Measurements from ENCODE around the gene PROC. TPM values are rescaled to one million over a fixed set of nuclear protein-coding genes. Genes with fewer than 3 reads are reported as not detected.

The PROC gene
- total RNA-seq, 5 donors from 2014 or later (not counting 1 experiment from before 2014, with no cell fraction given) = 0.20 to 0.76 (median 0.49) TPM; not detected in 2

DNA sequence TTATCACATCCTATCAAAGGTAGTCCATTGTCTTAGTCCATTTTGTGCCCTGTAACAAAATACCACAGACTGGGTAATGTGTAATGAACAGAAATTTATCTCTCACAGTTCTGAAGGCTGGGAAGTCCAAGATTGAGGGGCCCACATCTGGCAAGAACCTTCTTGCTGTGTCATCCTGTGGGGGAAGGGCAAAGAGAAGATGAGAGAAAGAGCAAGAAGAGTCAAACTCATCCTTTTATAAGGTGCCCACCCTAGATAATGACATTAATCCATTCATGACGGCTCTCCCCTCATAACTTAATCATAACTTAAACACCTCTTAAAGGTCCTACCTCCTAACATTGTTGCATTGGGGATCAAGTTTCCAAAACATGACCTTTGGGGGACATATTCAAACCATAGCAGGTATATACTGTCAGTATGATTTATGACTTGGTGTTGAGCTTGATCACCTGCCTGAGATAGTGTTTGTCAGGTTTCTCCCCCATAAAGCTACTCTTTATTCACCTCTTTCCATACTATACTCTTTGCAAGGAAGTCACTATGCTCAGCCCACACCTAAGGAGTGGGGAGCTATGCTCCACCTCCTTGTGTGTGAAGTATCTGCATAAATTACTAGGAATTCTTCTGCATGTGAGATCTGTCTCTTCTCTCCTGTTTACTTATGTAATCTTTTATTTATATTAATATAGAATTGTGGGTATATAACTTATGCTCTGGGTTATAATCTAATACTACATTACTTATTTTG lies 25.2 kb upstream of the PROC start:
- DNase-seq (no peak), ATAC-seq (replicated peaks in 1 of 4) (no peak)
- Histone ChIP-seq H3K36me3 (ENCODE audit: control insufficient read depth in 2 of 2, extremely low read depth in 1 of 2, insufficient read depth in 1 of 2, low read length in 1 of 2) (no peaks in the 10 kb centered on the region), H3K4me3 (ENCODE audit: control insufficient read depth in 1 of 2, extremely low read depth in 1 of 2, low read length in 1 of 2) (no peak overlapping the region), H3K27me3 (replicated peaks in 1 of 2; ENCODE audit: control insufficient read depth in 2 of 2, extremely low read depth in 1 of 2, insufficient read depth in 2 of 2, low read length in 1 of 2) (peaks cover 0 to 5% of the 10 kb centered on the region in 2 experiments), H3K4me1 (ENCODE audit: control insufficient read depth in 1 of 2, extremely low read depth in 1 of 2, insufficient read depth in 2 of 2, low read length in 2 of 2) (peaks cover 11 to 22% of the 10 kb centered on the region in 2 experiments), H3K9me3 (no peaks in the 10 kb centered on the region), H3K27ac (ENCODE audit: low read length) (no peak overlapping the region)
- Mint-ChIP-seq H3K36me3 (peaks cover 18% of the 10 kb centered on the region), H3K9me3 (no peaks in the 10 kb centered on the region), H3K4me1 (peaks cover 30 to 37% (median 30%) of the 10 kb centered on the region in 3 donors), H3K27ac (no peak overlapping the region), H3K27me3 (no peaks in the 10 kb centered on the region), H3K4me3 (no peak overlapping the region)
- WGBS (ENCODE audit: insufficient coverage) = 100% methylated on average over 1 of the region's 1 CpG
- ChIA-PET POLR2A (interaction anchor here in 1 of 2 donors (0.6 kb wide), 1 partner anchor 74 kb away, joined by 3 read pairs; no protein-coding TSS in a partner anchor), CTCF (no interaction called here)

DNA sequence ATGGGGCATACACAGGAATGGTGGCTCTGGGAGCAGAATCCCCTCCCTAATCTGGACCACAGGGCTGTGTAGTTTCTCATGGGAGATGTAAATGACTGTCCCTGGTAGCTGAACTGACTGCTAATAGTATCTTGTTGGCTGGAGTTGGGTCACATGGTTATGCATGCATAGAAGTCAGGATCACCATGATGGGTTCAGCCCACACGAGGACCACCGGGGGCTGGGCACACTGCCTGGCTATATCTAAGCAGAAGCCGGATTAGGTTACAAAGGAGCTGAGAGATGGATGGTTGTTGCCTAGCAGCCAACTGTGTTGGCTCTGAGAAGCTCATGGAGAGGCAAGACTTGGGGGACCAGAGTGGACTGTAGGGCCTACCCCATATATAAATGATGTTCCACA lies 23.7 kb upstream of the PROC start:
- Mint-ChIP-seq H3K9me3 (no peaks in the 10 kb centered on the region), H3K4me3 (no peak overlapping the region), H3K27ac (no peak overlapping the region), H3K4me1 (peaks cover 15 to 27% (median 19%) of the 10 kb centered on the region in 3 donors), H3K27me3 (no peaks in the 10 kb centered on the region), H3K36me3 (peaks cover 18% of the 10 kb centered on the region)
- no peak for ATAC-seq (replicated peaks in 1 of 4)
- Histone ChIP-seq H3K27ac (ENCODE audit: low read length) (no peak overlapping the region), H3K4me3 (ENCODE audit: control insufficient read depth in 1 of 2, extremely low read depth in 1 of 2, low read length in 1 of 2) (no peak overlapping the region), H3K4me1 (ENCODE audit: control insufficient read depth in 1 of 2, extremely low read depth in 1 of 2, insufficient read depth in 2 of 2, low read length in 2 of 2) (peaks cover 6 to 9% of the 10 kb centered on the region in 2 experiments), H3K9me3 (no peaks in the 10 kb centered on the region), H3K36me3 (ENCODE audit: control insufficient read depth in 2 of 2, extremely low read depth in 1 of 2, insufficient read depth in 1 of 2, low read length in 1 of 2) (no peaks in the 10 kb centered on the region), H3K27me3 (replicated peaks in 1 of 2; ENCODE audit: control insufficient read depth in 2 of 2, extremely low read depth in 1 of 2, insufficient read depth in 2 of 2, low read length in 1 of 2) (peaks cover 0 to 7% of the 10 kb centered on the region in 2 experiments)
- DNase-seq = no peak
- WGBS (ENCODE audit: insufficient coverage) = 87% methylated on average over 2 of the region's 3 CpGs
- ChIA-PET POLR2A (interaction anchor here (0.5 to 0.8 kb wide), 2 partner anchors 9 to 10 kb away, joined by 3 read pairs; no protein-coding TSS in a partner anchor), CTCF (interaction anchor here (0.6 to 1.4 kb wide), 3 partner anchors 20 to 678 kb away, joined by 3 to 9 read pairs (median 5); no protein-coding TSS in a partner anchor)

GRCh38 chr2:127397568-127398238 lies 20.5 kb upstream of the PROC start:
- H3K36me3 Mint-ChIP-seq = peaks cover 16% of the 10 kb centered on the region
- H3K4me3 Mint-ChIP-seq = no peak overlapping the region
- no peaks in the 10 kb centered on the region for H3K9me3 ChIP-seq
- H3K27ac ChIP-seq (ENCODE audit: low read length) = no peak overlapping the region
- ChIA-PET POLR2A (interaction anchor here (0.6 kb wide), 2 partner anchors 25 to 180 kb away, joined by 3 to 4 read pairs; no protein-coding TSS in a partner anchor), CTCF (interaction anchor here in 1 of 2 donors (0.6 kb wide), 1 partner anchor 103 kb away, joined by 3 read pairs; the partner anchor contains the start of gene ERCC3)
- peaks cover 0 to 11% of the 10 kb centered on the region in 2 experiments for H3K27me3 ChIP-seq (replicated peaks in 1 of 2; ENCODE audit: control insufficient read depth in 2 of 2, extremely low read depth in 1 of 2, insufficient read depth in 2 of 2, low read length in 1 of 2)
- H3K9me3 Mint-ChIP-seq = no peaks in the 10 kb centered on the region
- H3K4me1 Mint-ChIP-seq = peaks cover 0 to 8% (median 6%) of the 10 kb centered on the region in 3 donors
- no peaks in the 10 kb centered on the region for H3K27me3 Mint-ChIP-seq
- ATAC-seq (replicated peaks in 1 of 4) (no peak), DNase-seq (no peak)
- H3K4me1 ChIP-seq (ENCODE audit: control insufficient read depth in 1 of 2, extremely low read depth in 1 of 2, insufficient read depth in 2 of 2, low read length in 2 of 2) = no peaks in the 10 kb centered on the region
- no peaks in the 10 kb centered on the region for H3K36me3 ChIP-seq (ENCODE audit: control insufficient read depth in 2 of 2, extremely low read depth in 1 of 2, insufficient read depth in 1 of 2, low read length in 1 of 2)
- no peak overlapping the region for H3K27ac Mint-ChIP-seq
- WGBS (ENCODE audit: insufficient coverage) = 90% methylated on average over 7 of the region's 9 CpGs
- no peak overlapping the region for H3K4me3 ChIP-seq (ENCODE audit: control insufficient read depth in 1 of 2, extremely low read depth in 1 of 2, low read length in 1 of 2)

GRCh38 chr2:127398239-127398590 lies 20.0 kb upstream of the PROC start:
- Histone ChIP-seq H3K4me1 (ENCODE audit: control insufficient read depth in 1 of 2, extremely low read depth in 1 of 2, insufficient read depth in 2 of 2, low read length in 2 of 2) (no peaks in the 10 kb centered on the region), H3K27ac (ENCODE audit: low read length) (no peak overlapping the region), H3K9me3 (no peaks in the 10 kb centered on the region), H3K4me3 (ENCODE audit: control insufficient read depth in 1 of 2, extremely low read depth in 1 of 2, low read length in 1 of 2) (no peak overlapping the region), H3K27me3 (replicated peaks in 1 of 2; ENCODE audit: control insufficient read depth in 2 of 2, extremely low read depth in 1 of 2, insufficient read depth in 2 of 2, low read length in 1 of 2) (peaks cover 0 to 11% of the 10 kb centered on the region in 2 experiments), H3K36me3 (ENCODE audit: control insufficient read depth in 2 of 2, extremely low read depth in 1 of 2, insufficient read depth in 1 of 2, low read length in 1 of 2) (no peaks in the 10 kb centered on the region)
- H3K27ac Mint-ChIP-seq = no peak overlapping the region
- 21% methylated on average over 3 of the region's 4 CpGs for WGBS (ENCODE audit: insufficient coverage)
- peak in 3 of 4 experiments; percentile 61 to 88 (median 78) for ATAC-seq (replicated peaks in 1 of 4)
- DNase-seq = peak in 4 of 35 experiments; percentile 36 to 52 (median 38)
- H3K4me3 Mint-ChIP-seq = no peak overlapping the region
- H3K27me3 Mint-ChIP-seq = no peaks in the 10 kb centered on the region
- ChIA-PET CTCF (interaction anchor here in 1 of 2 donors (0.6 kb wide), 1 partner anchor 104 kb away, joined by 3 read pairs; the partner anchor contains the start of gene ERCC3), POLR2A (interaction anchor here in 1 of 2 donors (0.6 kb wide), 1 partner anchor 181 kb away, joined by 4 read pairs; no protein-coding TSS in a partner anchor)
- peaks cover 11% of the 10 kb centered on the region for H3K36me3 Mint-ChIP-seq
- no peaks in the 10 kb centered on the region for H3K9me3 Mint-ChIP-seq
- H3K4me1 Mint-ChIP-seq = peaks cover 0 to 7% (median 6%) of the 10 kb centered on the region in 3 donors

DNA sequence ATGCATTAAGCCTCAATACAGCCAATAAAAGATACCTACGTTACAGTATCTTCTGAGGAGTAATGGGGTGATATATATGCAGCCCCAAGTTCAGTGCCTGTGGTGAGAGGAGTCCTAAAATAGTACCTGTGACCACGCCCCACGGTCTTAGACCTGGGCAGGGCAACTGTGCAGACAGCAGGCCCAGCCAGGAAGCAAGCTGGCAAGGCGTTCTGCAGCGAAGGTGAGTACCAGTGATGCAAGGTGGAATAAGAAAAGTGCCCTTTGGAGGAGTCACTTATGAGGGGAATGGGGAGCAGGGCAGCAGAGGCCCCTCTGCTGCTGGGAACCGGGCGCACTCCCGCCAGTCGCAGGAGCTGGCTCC lies 17.7 kb upstream of the PROC start:
- Mint-ChIP-seq H3K27ac (no peak overlapping the region), H3K9me3 (no peaks in the 10 kb centered on the region), H3K36me3 (peaks cover 4% of the 10 kb centered on the region), H3K4me3 (no peak overlapping the region), H3K27me3 (no peaks in the 10 kb centered on the region), H3K4me1 (peaks cover 0 to 7% (median 6%) of the 10 kb centered on the region in 3 donors)
- WGBS (ENCODE audit: insufficient coverage) = 94% methylated on average over 9 of the region's 9 CpGs
- DNase-seq (no peak), ATAC-seq (replicated peaks in 1 of 4) (no peak)
- Histone ChIP-seq H3K36me3 (ENCODE audit: control insufficient read depth in 2 of 2, extremely low read depth in 1 of 2, insufficient read depth in 1 of 2, low read length in 1 of 2) (no peaks in the 10 kb centered on the region), H3K27me3 (replicated peaks in 1 of 2; ENCODE audit: control insufficient read depth in 2 of 2, extremely low read depth in 1 of 2, insufficient read depth in 2 of 2, low read length in 1 of 2) (peaks cover 0 to 11% of the 10 kb centered on the region in 2 experiments), H3K4me1 (ENCODE audit: control insufficient read depth in 1 of 2, extremely low read depth in 1 of 2, insufficient read depth in 2 of 2, low read length in 2 of 2) (no peaks in the 10 kb centered on the region), H3K4me3 (ENCODE audit: control insufficient read depth in 1 of 2, extremely low read depth in 1 of 2, low read length in 1 of 2) (no peak overlapping the region), H3K27ac (ENCODE audit: low read length) (no peak overlapping the region), H3K9me3 (no peaks in the 10 kb centered on the region)
- ChIA-PET CTCF (interaction anchor here in 1 of 2 donors (0.6 kb wide), 1 partner anchor 14 kb away, joined by 4 read pairs; no protein-coding TSS in a partner anchor), POLR2A (no interaction called here)
